ENCODE data around the gene ALOX5. TPM values are rescaled to one million over a fixed set of nuclear protein-coding genes. Genes with fewer than 3 reads are reported as not detected.

ALOX5 gene
- total RNA-seq, 2 donors from 2014 or later: 21.2 to 35.0 TPM

- no peak for DNase-seq (ENCODE audit: low spot score)
- H3K4me1 ChIP-seq (replicated peaks): no peaks in the 10 kb centered on the region
- intact Hi-C loops (cut with DNase I): no loop called here
- no peaks in the 10 kb centered on the region for H3K9me3 ChIP-seq
- H3K27ac ChIP-seq: no peak overlapping the region
- no peaks in the 10 kb centered on the region for H3K27me3 ChIP-seq (replicated peaks; ENCODE audit: insufficient read depth)
- no peaks in the 10 kb centered on the region for H3K36me3 ChIP-seq
- WGBS: 91% methylated on average over 2 of the region's 2 CpGs
- H3K4me3 ChIP-seq: no peak overlapping the region
- TF ChIP-seq CTCF (IDR thresholded peaks at IDR 0.05) (no peak), POLR2AphosphoS5 (IDR thresholded peaks at IDR 0.05) (no peak), POLR2A (IDR thresholded peaks at IDR 0.05) (no peak)
These were observed 5.8 kb upstream of the ALOX5 start for GRCh38 chr10:45368181-45368580.

GRCh38 chr10:45370202-45370955, 3.6 kb upstream of the ALOX5 start:
- H3K27me3 ChIP-seq (replicated peaks; ENCODE audit: insufficient read depth): no peaks in the 10 kb centered on the region
- intact Hi-C loops (cut with DNase I): no loop called here
- H3K4me3 ChIP-seq: no peak overlapping the region
- no peak for DNase-seq (ENCODE audit: low spot score)
- H3K36me3 ChIP-seq: no peaks in the 10 kb centered on the region
- H3K4me1 ChIP-seq (replicated peaks): peaks cover 6% of the 10 kb centered on the region
- H3K27ac ChIP-seq: no peak overlapping the region
- no peaks in the 10 kb centered on the region for H3K9me3 ChIP-seq
- WGBS: 75% methylated on average over 6 of the region's 6 CpGs
- TF ChIP-seq POLR2AphosphoS5 (IDR thresholded peaks at IDR 0.05): no peak

DNA sequence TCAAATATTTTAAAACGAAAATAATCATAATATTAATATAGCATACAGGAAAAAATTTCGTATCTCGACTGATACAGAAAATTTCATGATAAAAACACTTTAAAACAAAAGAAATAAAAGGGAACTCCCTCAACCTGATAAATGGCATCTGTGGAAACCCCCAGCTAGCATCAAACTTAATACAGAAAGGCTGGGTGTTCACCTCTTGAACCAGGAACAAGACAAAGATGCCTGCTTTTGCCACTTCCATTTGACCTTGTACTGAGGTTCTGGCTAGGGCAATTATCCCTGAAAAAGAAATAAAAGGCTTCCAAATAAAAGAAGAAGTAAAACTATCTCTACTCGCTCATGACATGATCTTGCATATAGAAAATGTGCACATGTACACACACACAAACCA, 2.5 kb upstream of the ALOX5 start:
- TF ChIP-seq POLR2A (IDR thresholded peaks at IDR 0.05): no peak
- TF ChIP-seq CTCF (IDR thresholded peaks at IDR 0.05): no peak
- TF ChIP-seq POLR2AphosphoS5 (IDR thresholded peaks at IDR 0.05): no peak
- WGBS: 62% methylated on average over 4 of the region's 4 CpGs
- intact Hi-C loops (cut with DNase I): no loop called here
- Histone ChIP-seq H3K4me1 (replicated peaks) (peaks cover 6% of the 10 kb centered on the region), H3K9me3 (no peaks in the 10 kb centered on the region), H3K27me3 (replicated peaks; ENCODE audit: insufficient read depth) (no peaks in the 10 kb centered on the region), H3K36me3 (no peaks in the 10 kb centered on the region), H3K27ac (no peak overlapping the region), H3K4me3 (no peak overlapping the region)
- DNase-seq (ENCODE audit: low spot score): no peak

GRCh38 chr10:45372251-45372951, 1.6 kb upstream of the ALOX5 start:
- intact Hi-C loops (cut with DNase I): no loop called here
- H3K4me1 ChIP-seq (replicated peaks): peaks cover 6% of the 10 kb centered on the region
- DNase-seq (ENCODE audit: low spot score): no peak
- H3K27me3 ChIP-seq (replicated peaks; ENCODE audit: insufficient read depth): no peaks in the 10 kb centered on the region
- WGBS: 64% methylated on average over 9 of the region's 9 CpGs
- no peak overlapping the region for H3K27ac ChIP-seq
- no peaks in the 10 kb centered on the region for H3K9me3 ChIP-seq
- H3K4me3 ChIP-seq: no peak overlapping the region
- H3K36me3 ChIP-seq: no peaks in the 10 kb centered on the region
- TF ChIP-seq POLR2AphosphoS5 (IDR thresholded peaks at IDR 0.05) (no peak), CTCF (IDR thresholded peaks at IDR 0.05) (no peak), POLR2A (IDR thresholded peaks at IDR 0.05) (no peak)

DNA sequence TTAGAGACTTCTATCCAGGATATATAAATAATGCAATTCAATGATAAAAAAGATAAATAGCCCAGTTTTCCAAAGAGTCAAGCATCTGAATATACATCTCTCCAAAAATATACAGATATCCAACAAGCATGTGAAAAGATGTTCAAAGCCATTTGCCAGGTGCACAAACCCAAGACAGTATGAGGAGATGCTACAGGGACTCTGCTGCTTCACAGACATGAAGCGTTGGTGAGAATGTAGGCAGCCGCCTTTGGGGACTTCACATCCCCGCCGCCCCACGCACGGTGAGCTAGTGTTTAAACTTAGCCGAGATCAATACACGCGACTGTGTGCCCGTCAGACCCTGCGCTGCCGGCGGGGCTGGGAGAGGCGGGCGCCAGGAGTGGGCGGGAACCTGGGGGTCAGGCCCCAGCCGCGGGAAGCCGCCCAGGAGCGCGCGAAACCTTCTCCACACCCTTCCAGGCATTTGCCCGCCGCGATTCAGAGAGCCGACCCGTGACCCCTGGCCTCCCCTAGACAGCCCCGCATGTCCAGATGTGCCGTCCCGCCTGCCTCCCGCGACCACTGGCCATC, 927 bp upstream of the ALOX5 start:
- no peaks in the 10 kb centered on the region for H3K36me3 ChIP-seq
- WGBS: under 1% methylated on average over 32 of the region's 32 CpGs
- intact Hi-C loops (cut with DNase I): no loop called here
- H3K4me3 ChIP-seq: peak overlapping the region; percentile 32 to 37
- peaks cover 6% of the 10 kb centered on the region for H3K4me1 ChIP-seq (replicated peaks)
- H3K27me3 ChIP-seq (replicated peaks; ENCODE audit: insufficient read depth): no peaks in the 10 kb centered on the region
- no peaks in the 10 kb centered on the region for H3K9me3 ChIP-seq
- TF ChIP-seq POLR2AphosphoS5 (IDR thresholded peaks at IDR 0.05): no peak
- no peak for TF ChIP-seq CTCF (IDR thresholded peaks at IDR 0.05)
- no peak for TF ChIP-seq POLR2A (IDR thresholded peaks at IDR 0.05)
- no peak for DNase-seq (ENCODE audit: low spot score)
- H3K27ac ChIP-seq: no peak overlapping the region
